ENCODE data around the gene UQCR10.

DNA sequence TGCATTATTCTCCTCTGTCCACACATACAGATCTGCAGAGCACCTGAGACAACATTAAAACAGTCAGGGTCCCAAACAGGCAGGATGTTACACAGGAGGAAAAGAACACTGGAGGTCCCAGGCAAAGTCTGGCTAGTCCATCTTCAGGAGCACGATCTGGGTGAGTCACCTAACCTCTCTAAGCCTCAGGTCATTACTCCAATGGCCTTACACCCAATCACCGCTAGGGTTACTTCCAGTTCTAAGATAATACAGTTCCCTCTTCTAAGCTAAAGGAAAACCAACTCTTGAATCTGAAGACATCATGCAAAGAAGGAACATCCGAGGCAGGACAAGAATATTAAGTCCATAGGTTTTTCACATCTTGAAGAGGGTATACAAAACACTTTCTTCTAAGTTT, 46.4 kb downstream of the UQCR10 start:
- no peak for TF ChIP-seq GATA2 (IDR thresholded peaks at IDR 0.05; ENCODE audit: low read depth, low read length)
- no peak for TF ChIP-seq GATA3 (IDR thresholded peaks at IDR 0.05; ENCODE audit: low read depth, low read length)
